Uterus (tissue), 2 donors: Measurements from ENCODE around the gene SEMA3E.

Experiments used
- CTCF ChIP-seq, 4 experiments: fragments of 200-600 bp in 2 of 4; fragments of 450-650 bp in 2 of 4; sonication (generic) in 2 of 4; IDR thresholded peaks; one replicate each; pipeline ENCODE4 v1.5.1; 2016 to 2019; ENCODE audit warnings: antibody characterized with exemption in 4 of 4, mild to moderate bottlenecking in 2 of 4, moderate library complexity in 1 of 4
- POLR2A ChIP-seq, 2 donors: fragments of 450-650 bp; IDR thresholded peaks; one replicate each; pipeline ENCODE4 v1.6.1; 2016; ENCODE audit warnings: antibody characterized with exemption in 2 of 2, mild to moderate bottlenecking in 1 of 2, moderate library complexity in 1 of 2

GRCh38 chr7:83663131-83663530 lies 14.2 kb upstream of the SEMA3E start:
- no peak for TF ChIP-seq CTCF (IDR thresholded peaks at IDR 0.05)
- no peak for TF ChIP-seq POLR2A (IDR thresholded peaks at IDR 0.05)
